GM20431 (cell line): ENCODE results near the gene CSNK1G3.

Experiments used
- in situ Hi-C: fragments of 300-500 bp; cut with MseI, MboI; formaldehyde crosslinking; loops from one replicate; pipeline ENCODE4 v1.15.0; 2020; ENCODE audit warnings: low sequenced_read_pairs; ENCODE audit not compliant: unreplicated experiment

CSNK1G3 gene

DNA sequence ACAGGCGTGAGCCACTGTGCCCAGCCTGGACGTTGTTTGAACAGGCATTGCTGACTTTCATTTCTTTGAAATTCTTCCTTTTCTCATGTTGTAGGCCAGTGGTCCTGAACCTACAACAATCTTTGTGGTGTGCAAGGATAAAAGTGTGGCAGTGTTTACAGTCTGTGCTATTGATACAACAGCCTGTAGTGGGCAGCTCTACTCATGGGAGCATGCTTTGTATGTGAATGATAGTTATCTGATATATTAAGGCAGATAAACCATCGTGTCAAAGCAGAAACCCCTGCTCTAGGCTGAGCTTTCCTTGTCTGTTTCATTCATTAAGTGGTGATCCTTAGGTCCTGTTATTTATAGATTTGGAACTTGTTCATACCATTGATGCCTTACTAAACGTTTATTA lies 42.6 kb downstream of the CSNK1G3 start:
- in situ Hi-C loops = no loop called here

DNA sequence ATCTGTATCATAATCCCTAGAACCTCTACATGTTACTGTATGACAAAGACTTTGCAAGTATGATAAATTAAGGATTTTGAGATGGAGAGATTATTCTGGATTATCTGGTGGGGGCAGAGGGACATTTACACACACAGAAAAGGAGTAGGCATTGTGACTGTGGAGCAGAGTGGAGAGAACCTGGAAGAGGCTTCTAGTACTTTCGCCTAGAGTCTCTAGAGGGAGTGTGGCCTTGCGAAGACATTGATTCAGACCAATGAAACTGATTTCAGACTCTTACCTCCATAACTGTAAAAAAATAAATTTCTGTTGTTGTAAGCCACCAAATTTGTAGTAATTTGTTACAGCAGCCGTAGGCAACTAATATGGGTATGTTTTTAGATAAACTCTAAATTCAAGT lies 45.9 kb downstream of the CSNK1G3 start:
- in situ Hi-C loops = no loop called here

DNA sequence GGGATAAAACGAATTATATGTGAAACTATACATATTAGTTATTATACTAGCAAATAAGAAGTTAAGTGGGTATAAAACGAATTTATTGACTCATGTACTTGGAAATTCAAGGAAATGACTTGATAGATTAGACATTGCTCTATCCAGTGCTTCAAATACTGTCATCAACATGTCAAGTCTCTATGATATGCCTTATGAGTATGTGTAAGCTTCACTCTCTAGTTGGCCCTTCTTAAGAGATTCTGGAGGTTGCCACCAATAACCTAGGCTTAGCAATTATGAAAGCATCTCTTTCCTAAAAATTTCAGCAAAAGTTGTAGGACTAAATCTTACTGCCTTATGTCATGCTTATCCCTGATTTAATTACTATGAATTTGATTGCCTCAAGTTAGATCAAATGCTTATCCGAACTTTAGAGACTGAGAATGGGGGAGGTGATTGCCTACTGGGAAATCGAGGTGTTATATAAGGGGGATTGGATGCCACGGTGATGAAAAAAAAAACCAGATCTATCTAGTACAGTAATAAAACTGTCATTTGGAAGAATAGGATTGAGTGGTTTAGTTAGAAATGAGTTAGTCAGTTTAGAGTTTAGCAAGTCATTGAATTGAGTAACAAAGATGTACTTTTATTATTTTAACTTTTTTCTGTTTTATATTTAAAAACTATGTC lies 46.9 kb downstream of the CSNK1G3 start:
- in situ Hi-C loops = no loop called here

DNA sequence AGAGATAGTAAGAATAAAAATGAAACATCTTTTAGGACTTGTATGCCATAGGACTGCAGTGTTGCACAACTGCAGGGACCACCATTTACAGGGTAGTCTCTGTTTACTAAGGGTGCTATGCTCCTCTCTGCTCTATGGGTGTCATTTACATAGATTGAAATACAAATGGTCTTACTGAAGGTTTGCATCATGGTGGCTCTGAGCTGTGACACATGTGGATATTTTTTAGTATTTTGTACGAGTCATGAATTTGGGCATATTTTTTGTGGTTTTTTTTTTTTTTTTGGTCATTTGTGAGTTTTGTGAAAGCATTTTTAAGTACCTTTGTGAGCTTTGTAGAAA lies 47.4 kb downstream of the CSNK1G3 start:
- in situ Hi-C loops = no loop called here

DNA sequence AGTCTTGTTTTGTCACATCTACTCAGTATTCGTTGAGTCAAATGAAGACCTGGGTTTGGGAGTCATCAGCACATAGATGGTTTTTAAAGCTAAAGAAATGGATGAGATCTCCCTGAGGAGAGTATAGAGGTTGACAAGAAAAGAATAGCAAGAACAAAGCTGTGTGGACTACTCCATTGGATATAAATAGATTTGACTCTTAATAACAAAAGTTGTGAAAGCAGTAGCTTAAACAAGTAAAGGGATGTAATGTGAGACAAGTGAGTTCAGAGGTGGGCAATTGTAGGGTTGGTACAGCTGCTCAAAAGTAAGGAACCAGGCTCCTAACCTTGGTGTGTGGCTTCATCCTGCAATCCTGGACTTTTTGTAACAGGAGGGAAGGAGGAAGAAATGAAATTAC lies 49.3 kb downstream of the CSNK1G3 start:
- in situ Hi-C loops = no loop called here

DNA sequence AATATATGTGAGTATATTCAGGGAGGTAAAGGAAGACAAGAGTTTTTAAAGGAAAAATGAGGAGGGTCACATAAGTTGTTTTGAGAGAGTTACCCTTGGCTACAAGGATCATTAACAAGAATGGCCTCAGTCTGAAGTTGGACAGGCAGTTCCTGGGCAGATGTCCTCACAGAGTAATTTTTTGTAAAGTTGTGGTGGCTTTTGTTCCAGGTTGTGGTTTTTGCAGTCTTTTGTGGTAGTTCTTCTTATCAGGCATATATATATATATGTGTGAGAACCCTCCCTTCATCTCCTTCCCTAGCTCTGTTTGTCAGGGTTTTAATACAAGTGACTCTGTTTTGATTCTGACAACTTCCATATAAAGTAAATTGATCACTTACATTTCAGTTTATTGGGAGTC lies 60.0 kb downstream of the CSNK1G3 start:
- in situ Hi-C loops = no loop called here

DNA sequence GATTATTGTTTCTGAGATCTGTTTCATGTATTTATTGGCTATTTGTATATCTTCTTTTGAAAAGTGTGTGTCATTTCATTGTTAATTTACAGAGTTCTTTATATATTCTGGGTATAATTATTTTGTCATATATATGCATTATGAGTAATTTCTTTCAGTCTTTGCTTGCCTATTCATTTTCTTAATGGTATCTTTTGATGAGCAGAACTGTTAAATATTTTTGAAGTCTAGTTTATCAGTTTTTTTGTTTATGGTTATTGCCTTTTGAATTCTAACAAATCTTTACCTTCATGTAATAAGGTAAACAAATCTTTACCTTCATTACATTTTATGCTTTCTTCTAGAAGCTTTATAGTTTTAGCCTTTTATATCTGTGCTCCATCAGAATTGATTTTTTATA lies 66.4 kb downstream of the CSNK1G3 start:
- in situ Hi-C loops = no loop called here

DNA sequence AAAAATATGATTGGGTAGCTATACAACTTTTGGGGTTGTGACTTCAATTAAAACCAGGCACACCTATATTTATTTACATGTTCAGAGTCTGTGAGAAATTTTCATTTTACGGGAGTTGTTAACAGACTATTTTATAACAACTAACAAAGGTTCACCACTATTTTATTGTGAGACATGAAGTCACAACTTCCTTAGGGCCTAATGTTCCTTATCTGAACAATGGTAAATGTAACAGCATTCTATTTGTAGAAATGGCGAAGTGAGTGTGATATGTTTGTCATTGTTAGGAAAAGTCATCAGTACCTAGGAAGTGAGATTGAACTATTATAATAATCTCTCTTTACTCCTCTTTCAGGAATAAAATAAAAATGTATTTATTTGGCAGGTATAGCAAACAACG lies 67.4 kb downstream of the CSNK1G3 start:
- in situ Hi-C loops = no loop called here

DNA sequence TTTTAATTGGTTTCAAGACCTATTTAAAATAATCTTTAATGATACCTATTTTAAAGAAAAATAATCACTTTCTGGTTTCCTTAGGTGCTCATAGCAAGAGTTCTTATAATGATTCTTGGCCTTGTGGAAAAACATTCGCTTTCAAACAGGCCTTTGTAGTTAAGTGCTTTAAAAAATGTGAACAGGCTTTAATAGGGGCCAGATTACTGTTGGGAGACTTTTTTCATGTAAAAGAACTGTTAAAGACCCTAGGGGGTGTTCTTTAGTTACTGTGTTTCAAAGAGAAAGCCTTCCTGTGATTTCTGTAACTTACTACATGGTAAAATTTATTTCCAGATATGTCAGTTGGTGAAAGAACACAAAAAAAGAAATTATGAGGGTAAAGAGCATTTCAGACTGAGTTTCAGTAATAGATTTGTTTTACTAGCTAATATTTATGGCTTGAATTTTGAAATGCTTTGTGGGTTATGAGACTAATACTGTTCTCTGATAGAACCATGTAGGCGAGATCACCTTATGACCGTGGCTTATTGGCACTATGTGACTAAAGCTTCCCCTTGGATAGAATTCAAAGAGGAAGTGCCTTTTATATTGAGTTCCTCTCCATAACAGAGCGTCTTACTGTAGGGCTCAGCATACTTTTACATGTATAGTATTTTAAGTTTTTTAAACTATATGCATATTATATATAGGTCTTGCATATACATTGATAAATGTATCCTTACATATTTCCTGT lies 70.7 kb downstream of the CSNK1G3 start:
- in situ Hi-C loops = no loop called here

DNA sequence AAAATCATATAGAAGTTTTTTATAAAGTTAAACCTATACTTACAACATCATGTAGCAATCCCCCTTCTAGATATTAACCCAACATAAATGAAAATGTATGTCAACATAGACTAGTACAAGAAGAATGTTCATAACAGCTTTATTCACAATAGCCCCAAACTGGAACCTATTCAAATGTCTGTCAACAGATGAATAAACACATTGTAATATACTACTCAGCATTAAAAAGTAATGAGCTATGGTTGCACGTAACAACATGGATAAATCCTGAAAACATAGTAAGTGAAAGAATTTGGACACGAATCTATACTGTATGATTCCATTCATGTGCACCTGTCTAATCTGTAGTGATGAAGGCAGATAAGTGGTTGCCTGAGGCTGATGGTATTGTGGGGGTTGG lies 73.9 kb downstream of the CSNK1G3 start:
- in situ Hi-C loops = no loop called here

DNA sequence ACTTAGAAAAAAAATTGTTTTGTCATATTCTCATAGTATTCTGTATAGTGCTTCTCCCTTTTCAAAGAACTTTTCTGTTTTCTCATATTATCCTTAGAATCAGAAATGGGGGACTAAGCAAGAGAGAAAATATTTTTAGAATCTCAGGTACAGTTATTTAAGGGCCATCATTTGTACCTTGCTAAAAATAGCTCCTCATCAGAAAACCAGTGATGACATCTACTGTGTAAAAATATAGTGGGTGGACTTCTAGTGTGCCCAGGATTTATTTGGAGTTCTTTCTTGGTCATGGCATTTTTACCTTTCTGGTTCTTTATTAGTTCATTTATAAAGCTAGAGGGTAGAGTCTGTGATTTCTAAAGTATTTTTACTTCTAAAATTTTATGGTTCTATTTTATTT lies 82.5 kb downstream of the CSNK1G3 start:
- in situ Hi-C loops = no loop called here

DNA sequence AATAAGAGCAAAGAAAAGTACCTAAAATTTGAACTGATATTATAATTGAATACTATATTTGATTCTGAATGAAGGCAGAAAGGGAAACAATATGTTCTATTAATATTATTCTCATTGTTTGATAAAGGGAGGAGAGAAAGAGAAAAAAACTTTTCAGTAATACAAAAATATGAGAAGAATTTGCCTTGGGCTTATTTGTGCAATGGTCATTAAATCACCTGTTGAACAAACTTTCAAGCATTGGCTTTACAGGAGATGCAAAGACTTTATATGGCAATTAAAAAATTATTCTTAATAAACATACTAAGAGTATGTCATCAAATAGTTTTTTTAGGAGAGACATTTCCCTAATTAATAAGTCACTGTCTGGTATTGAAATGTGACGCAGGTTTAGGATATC lies 85.0 kb downstream of the CSNK1G3 start:
- in situ Hi-C loops = no loop called here

DNA sequence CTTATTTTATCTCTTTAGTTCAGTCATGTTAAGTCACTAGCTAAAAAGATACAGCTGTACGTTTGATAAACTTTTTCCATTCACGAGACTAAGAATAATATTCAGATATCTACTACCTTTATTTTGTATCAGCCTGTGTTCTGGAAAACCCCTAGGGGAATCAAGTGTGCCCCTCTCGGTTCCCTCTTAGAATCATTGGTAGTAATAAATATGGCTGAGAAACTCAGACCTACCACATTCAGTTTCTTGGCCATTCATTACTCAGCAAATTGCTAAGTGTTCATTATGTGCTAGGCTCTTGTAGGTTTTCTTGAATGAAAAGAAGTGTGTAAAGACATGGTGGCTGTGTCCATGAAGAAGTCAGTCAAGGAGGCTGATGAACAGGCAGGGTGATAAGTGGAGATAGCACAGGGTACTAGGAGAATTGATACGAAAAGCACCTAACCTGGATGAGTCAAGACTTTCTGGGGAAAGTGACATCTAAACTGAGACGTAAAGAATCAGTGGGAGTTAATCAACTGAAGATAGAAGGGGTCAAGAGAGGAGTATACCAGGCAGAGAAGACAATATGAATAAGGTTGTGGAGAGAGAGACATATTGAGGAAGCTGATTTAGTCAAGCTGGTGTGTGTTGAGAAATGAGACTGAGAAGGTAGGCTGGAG lies 86.2 kb downstream of the CSNK1G3 start:
- in situ Hi-C loops = no loop called here

DNA sequence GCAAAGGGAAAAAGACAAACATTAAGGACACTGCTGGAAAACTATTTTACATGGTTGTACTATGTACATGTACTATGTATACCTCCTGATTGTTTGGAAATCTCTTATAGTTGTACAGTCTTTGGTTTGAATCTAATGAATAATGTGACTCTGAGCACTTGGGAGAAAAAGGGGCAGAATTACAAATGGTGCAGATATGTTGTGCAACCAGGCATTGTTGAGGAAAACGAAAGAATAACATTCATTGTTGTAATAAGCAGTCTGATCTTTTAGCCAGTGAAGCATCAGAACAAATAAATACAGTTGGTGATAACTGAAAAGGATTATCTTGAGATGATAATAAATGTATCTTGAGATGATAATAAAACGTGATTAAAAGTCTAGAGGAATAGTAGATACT lies 87.2 kb downstream of the CSNK1G3 start:
- in situ Hi-C loops = no loop called here

DNA sequence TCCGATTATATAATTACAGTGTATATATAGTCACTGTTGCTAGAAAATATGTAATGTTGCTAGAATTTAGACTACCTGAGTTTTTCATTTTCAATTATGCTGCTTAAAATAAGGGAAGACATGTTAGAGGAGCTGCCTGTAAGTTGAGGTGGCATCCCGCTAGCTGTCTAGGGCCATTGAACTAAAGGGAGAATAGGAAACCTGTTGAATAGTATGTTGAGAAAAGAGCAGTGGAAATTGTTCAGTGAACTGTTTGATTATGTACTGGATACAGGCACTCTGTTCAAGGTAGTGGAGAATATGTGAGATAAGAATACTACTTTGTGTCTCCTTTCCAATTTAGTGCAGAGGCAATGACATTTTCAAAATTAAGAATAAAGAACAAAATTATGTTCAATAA lies 89.6 kb downstream of the CSNK1G3 start:
- in situ Hi-C loops = loop anchor here (25.0 kb wide), 1 partner anchor 189 kb away; the partner anchor contains the start of gene CEP120

DNA sequence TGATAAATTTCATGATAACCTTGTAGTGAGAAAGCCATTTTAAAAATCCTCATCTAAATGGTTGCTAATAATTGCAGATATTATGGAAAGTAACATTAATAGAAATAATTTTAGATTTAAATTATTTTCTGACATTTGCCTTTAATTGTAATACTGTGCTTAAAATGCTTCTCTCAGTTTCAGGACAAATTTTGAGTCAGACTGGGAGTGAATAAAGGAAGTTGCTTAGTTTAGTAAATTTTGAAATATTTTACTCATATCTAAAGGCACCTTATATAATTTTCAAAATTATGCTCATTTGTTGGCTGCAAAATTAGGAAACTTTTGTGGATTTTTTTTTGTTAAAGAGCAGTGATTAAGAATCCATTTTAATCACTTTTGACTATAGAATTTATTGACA lies 93.8 kb downstream of the CSNK1G3 start:
- in situ Hi-C loops = loop anchor here (25.0 kb wide), 1 partner anchor 194 kb away; the partner anchor contains the start of gene CEP120

DNA sequence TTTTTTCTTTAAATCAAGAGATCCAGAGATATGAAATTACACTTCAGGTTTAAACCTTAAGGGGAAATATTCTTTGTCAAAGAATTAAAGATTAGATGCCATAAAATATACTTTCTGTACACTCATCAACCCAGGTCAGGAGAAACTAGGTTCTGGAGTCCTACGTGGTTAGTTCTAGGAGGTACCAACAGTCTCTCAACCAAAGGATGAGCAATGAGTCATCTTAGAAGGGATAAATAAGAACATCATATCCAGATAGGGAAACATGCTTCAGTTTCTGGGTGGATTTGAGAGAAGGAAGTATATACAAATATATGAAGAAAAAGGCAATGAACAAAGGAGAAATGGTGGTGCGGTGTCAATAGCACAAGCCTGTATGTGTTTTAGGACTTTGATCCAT lies 98.2 kb downstream of the CSNK1G3 start:
- in situ Hi-C loops = loop anchor here (25.0 kb wide), 1 partner anchor 198 kb away; the partner anchor contains the start of gene CEP120

DNA sequence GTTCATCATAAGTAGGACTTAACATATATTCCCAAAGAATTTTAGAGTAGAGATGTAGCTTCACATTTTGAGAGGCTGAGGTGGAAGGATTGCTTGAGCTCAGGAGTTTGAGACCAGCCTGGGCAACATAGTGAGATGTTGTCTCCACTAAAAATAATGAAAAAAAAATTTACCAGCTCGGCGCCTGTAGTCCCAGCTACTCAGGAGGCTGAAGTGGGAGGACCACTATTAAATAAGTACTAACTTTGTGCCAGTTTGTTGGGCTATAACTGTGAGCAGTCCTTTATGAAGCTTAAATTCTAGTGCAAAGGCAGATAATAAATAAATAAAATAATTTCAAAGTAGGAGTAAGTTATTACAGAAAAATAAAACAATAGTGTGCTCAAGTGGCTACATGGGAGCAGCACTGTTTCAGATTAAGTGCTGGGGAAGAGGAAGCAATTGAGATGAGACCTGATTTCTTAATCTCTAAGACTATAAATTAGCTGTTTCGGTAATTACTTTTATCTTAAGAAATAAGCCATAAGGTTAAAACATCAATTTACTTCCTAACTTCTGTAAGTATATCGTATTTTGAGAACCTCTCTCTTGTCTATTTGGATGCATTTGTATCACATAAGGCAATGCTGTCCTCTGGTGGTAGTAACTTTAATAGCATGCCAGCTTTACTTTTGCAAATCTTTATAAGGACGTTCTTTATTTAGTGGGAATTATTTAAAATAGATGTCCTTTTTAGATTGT lies 98.9 kb downstream of the CSNK1G3 start:
- in situ Hi-C loops = loop anchor here (25.0 kb wide), 1 partner anchor 199 kb away; the partner anchor contains the start of gene CEP120

DNA sequence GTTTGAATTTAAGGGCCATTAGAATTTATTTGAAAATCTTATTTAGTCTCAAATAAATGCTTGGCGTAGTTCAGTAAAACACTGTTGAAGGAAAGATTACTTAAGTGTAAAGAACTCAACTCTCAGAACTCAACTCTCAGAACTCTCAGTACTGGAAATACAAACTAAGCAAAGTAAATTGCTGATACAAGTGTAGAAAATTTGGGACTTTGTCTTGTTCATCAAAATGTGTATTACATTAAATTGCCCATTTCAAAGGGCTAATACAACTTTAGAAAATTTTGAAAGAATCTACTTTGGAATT lies 99.4 kb downstream of the CSNK1G3 start:
- in situ Hi-C loops = loop anchor here (25.0 kb wide), 1 partner anchor 199 kb away; the partner anchor contains the start of gene CEP120

DNA sequence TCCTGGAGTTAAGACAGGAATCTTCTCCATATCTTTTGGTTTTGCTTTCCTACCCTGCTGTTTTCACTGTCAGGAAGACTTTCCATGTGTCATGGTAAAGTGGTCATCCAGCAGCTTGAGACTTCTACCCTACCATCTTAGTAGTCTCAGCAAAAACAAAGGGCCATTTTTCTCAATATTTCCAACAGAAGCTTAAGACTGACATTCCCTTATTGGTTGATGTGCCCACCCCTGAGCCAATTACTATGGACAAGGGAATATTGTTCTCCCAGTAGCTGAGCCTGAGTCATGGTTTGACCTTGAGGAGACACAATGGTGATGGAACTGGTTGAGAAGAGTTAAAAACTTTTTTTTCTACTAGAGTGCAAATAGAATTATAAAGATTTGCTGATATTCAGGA lies 105.6 kb downstream of the CSNK1G3 start:
- in situ Hi-C loops = loop anchor here (25.0 kb wide), 1 partner anchor 205 kb away; the partner anchor contains the start of gene CEP120

DNA sequence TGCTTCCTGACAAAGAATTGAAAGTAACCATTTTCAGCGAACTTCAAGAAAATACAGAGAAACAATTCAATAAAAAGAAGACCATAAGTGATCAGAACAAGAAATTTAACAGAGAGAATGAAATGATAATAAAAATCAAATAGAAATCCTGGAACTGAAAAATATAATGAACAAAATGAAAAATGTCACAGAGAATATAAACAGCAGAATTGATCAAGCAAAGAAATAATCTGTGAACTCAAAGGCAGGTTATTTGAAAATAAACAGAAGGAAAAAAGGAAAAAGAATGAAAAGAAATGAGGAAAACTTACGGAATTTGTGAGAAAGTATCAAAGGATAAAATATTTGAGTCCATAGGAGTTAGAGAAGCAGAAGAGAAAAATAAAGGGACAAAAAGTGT lies 114.1 kb downstream of the CSNK1G3 start:
- in situ Hi-C loops = no loop called here
